Measurements from ENCODE around the gene TLE3.

TLE3 gene

GRCh38 chr15:70109531-70109930, 11.8 kb upstream of the TLE3 start:
- TF ChIP-seq CTCF (conservative IDR thresholded peaks at IDR 0.05; ENCODE audit: control insufficient read depth, insufficient read depth, low read depth, low read length), result no peak
- no peak for DNase-seq (ENCODE audit: low read depth)
- H3K4me3 ChIP-seq (ENCODE audit: control insufficient read depth, low read depth, low read length), result no peak overlapping the region

GRCh38 chr15:70103880-70104626, 6.3 kb upstream of the TLE3 start:
- no peak for TF ChIP-seq CTCF (conservative IDR thresholded peaks at IDR 0.05; ENCODE audit: control insufficient read depth, insufficient read depth, low read depth, low read length)
- H3K4me3 ChIP-seq (ENCODE audit: control insufficient read depth, low read depth, low read length), result no peak overlapping the region
- no peak for DNase-seq (ENCODE audit: low read depth)

- DNase-seq (ENCODE audit: low read depth), result no peak
- TF ChIP-seq CTCF (conservative IDR thresholded peaks at IDR 0.05; ENCODE audit: control insufficient read depth, insufficient read depth, low read depth, low read length), result no peak
- no peak overlapping the region for H3K4me3 ChIP-seq (ENCODE audit: control insufficient read depth, low read depth, low read length)
These were observed 5.1 kb upstream of the TLE3 start for GRCh38 chr15:70102827-70103226.

- DNase-seq (ENCODE audit: low read depth), result peak; percentile 96
- no peak overlapping the region for H3K4me3 ChIP-seq (ENCODE audit: control insufficient read depth, low read depth, low read length)
- no peak for TF ChIP-seq CTCF (conservative IDR thresholded peaks at IDR 0.05; ENCODE audit: control insufficient read depth, insufficient read depth, low read depth, low read length)
These were observed 3.9 kb upstream of the TLE3 start for GRCh38 chr15:70101459-70102113.

GRCh38 chr15:70100474-70101341, 3.0 kb upstream of the TLE3 start:
- peak overlapping the region; percentile 15 for H3K4me3 ChIP-seq (ENCODE audit: control insufficient read depth, low read depth, low read length)

More at GRCh38 chr15:70100474-70101341, 3.0 kb upstream of the TLE3 start:
- peak; percentile 21 for TF ChIP-seq CTCF (conservative IDR thresholded peaks at IDR 0.05; ENCODE audit: control insufficient read depth, insufficient read depth, low read depth, low read length)
- DNase-seq (ENCODE audit: low read depth), result peak; percentile 71

Measured in fibroblast of mammary gland (primary cell).